ENCODE results near the gene CALHM3.

The CALHM3 gene

DNA sequence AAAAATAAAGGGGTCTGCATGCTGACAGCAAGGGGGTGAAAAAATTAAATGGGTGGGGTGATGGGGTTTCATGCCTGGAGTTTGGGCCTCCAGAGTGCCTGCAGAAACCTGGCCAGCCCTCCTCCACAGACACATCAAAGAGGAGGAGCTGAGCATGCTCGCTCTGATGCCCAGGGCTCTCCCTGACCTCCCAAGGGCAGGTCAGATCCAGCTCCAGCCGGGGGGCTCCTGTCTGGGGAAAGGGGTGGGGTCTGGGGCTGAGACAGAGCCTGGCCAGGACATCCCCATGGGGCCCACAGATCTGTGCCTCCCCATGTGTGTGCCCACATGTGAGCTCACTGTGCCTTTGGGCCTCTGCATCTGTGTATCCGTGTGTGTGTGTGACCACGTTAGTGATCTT, 19.4 kb downstream of the CALHM3 start:
- no peak for ATAC-seq
- TF ChIP-seq TCF4 (CRISPR knock-in tag; IDR thresholded peaks at IDR 0.05; ENCODE audit: borderline replicate concordance) (no peak), ISL1 (CRISPR knock-in tag; IDR thresholded peaks at IDR 0.05) (no peak), ZNF70 (CRISPR knock-in tag; IDR thresholded peaks at IDR 0.05) (no peak), ZFP3 (CRISPR knock-in tag; IDR thresholded peaks at IDR 0.05) (no peak)

DNA sequence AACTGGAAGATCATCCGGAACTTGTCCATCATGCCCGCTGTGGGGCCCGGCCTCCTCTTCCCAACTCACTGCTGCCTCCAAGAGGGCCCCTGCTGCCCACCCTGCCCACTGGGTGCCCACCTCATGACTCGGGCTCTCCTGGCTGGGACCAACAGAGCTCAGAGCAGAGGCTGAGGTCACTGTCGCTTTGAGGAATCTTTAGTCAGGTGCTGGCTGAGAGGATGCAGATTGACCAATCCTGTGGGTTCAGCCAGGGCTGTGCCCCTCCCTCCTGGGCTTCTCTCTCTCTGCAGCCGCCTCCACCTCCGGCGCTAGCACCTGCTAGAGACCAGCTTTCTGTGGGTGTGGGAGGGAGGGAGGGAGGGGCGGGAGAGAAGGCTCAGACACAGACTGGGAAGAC, 20.3 kb downstream of the CALHM3 start, which contains the start of gene CALHM1:
Gene CALHM1, minus strand, starts transcription at position 181 of the 400 bp plus-strand sequence. Its CDS starts 149 bp downstream, at position 32.
- no peak; the same call in 2 of the 3 replicates for ATAC-seq
- TF ChIP-seq, protein P1, sequence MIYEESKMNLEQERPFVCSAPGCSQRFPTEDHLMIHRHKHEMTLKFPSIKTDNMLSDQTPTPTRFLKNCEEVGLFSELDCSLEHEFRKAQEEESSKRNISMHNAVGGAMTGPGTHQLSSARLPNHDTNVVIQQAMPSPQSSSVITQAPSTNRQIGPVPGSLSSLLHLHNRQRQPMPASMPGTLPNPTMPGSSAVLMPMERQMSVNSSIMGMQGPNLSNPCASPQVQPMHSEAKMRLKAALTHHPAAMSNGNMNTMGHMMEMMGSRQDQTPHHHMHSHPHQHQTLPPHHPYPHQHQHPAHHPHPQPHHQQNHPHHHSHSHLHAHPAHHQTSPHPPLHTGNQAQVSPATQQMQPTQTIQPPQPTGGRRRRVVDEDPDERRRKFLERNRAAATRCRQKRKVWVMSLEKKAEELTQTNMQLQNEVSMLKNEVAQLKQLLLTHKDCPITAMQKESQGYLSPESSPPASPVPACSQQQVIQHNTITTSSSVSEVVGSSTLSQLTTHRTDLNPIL (CRISPR knock-in tag; IDR thresholded peaks at IDR 0.05; ENCODE audit: low read depth): no peak
- TF ChIP-seq, protein P2, sequence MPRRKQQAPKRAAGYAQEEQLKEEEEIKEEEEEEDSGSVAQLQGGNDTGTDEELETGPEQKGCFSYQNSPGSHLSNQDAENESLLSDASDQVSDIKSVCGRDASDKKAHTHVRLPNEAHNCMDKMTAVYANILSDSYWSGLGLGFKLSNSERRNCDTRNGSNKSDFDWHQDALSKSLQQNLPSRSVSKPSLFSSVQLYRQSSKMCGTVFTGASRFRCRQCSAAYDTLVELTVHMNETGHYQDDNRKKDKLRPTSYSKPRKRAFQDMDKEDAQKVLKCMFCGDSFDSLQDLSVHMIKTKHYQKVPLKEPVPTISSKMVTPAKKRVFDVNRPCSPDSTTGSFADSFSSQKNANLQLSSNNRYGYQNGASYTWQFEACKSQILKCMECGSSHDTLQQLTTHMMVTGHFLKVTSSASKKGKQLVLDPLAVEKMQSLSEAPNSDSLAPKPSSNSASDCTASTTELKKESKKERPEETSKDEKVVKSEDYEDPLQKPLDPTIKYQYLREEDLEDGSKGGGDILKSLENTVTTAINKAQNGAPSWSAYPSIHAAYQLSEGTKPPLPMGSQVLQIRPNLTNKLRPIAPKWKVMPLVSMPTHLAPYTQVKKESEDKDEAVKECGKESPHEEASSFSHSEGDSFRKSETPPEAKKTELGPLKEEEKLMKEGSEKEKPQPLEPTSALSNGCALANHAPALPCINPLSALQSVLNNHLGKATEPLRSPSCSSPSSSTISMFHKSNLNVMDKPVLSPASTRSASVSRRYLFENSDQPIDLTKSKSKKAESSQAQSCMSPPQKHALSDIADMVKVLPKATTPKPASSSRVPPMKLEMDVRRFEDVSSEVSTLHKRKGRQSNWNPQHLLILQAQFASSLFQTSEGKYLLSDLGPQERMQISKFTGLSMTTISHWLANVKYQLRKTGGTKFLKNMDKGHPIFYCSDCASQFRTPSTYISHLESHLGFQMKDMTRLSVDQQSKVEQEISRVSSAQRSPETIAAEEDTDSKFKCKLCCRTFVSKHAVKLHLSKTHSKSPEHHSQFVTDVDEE (CRISPR knock-in tag; IDR thresholded peaks at IDR 0.05): no peak
- TF ChIP-seq RARB (CRISPR knock-in tag; IDR thresholded peaks at IDR 0.05) (no peak), OSR1 (CRISPR knock-in tag; IDR thresholded peaks at IDR 0.05) (no peak)
- TF ChIP-seq, protein P3, sequence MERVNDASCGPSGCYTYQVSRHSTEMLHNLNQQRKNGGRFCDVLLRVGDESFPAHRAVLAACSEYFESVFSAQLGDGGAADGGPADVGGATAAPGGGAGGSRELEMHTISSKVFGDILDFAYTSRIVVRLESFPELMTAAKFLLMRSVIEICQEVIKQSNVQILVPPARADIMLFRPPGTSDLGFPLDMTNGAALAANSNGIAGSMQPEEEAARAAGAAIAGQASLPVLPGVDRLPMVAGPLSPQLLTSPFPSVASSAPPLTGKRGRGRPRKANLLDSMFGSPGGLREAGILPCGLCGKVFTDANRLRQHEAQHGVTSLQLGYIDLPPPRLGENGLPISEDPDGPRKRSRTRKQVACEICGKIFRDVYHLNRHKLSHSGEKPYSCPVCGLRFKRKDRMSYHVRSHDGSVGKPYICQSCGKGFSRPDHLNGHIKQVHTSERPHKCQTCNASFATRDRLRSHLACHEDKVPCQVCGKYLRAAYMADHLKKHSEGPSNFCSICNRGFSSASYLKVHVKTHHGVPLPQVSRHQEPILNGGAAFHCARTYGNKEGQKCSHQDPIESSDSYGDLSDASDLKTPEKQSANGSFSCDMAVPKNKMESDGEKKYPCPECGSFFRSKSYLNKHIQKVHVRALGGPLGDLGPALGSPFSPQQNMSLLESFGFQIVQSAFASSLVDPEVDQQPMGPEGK (CRISPR knock-in tag; IDR thresholded peaks at IDR 0.05; ENCODE audit: borderline replicate concordance): no peak

DNA sequence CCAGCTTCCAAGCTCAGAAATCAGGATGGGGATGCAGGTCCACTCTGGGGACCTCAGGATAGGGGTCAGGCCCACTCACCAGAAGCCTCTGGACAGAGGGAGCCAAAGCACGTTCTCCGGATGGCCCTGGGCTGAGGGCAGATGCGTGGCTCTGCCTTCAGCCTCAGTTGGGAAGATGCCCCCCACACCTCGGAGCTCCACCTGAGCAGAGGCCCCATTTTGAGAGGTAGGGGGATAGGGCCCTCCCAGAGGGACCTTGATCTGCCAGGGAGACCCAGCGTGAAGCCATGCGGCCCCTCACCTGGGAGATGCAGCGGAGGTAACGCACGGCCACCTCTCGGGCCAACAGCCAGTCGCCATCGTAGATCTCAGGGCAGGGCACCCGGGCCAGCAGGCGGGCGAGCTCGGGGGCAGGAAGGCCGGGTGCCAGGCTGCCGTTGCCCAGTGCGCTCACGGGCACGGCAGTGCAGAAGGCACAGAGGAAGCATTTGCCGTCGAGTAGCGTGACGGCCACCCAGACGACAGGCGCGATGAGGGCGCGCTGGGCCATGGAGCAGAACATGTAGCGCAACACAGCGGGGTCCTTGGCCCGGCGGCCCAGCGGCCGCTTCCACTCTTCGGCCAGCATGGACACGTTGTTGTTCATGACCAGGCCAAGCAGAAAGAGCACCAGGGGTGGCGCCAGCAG, 21.0 kb downstream of the CALHM3 start:
- TF ChIP-seq BACH2 (CRISPR knock-in tag; IDR thresholded peaks at IDR 0.05; ENCODE audit: borderline replicate concordance): no peak
- TF ChIP-seq ZFP3 (CRISPR knock-in tag; IDR thresholded peaks at IDR 0.05): no peak
- TF ChIP-seq ISL1 (CRISPR knock-in tag; IDR thresholded peaks at IDR 0.05): no peak
- no peak for ATAC-seq

DNA sequence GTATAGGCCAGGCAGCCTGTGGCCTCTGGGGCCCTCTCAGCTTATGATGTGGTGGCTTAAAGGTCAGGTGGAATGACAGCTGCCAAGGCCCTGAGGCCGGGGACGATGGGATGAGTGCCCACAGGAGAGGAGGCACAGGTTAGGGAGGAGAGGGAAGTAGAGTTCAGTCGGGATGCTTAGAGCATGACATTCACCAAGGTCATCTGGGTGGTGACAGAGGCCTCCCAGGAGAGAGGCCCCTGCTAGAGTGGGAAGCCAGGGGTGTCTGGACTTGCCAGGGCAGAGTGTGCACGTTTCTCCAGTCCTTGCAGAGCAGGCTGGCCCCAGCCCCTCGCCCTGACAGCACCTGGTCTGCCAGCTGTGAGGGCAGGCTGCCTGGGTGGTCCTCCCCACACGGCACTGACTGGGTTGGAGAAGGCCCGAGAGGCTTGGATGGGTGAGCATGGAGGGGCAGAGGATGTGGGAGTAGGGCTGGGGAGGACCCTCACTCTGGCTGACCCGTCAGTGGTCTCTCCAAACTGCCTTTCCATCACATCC, 21.8 kb downstream of the CALHM3 start:
- TF ChIP-seq ZFP3 (CRISPR knock-in tag; IDR thresholded peaks at IDR 0.05) (no peak), GLIS3 (CRISPR knock-in tag; IDR thresholded peaks at IDR 0.05) (no peak), ZFP30 (CRISPR knock-in tag; IDR thresholded peaks at IDR 0.05) (no peak), ZNF8 (CRISPR knock-in tag; IDR thresholded peaks at IDR 0.05) (no peak), ZC3H10 (CRISPR knock-in tag; IDR thresholded peaks at IDR 0.05) (no peak), ZNF70 (CRISPR knock-in tag; IDR thresholded peaks at IDR 0.05) (no peak), PPARA (CRISPR knock-in tag; IDR thresholded peaks at IDR 0.05; ENCODE audit: borderline replicate concordance) (no peak), SNAI2 (CRISPR knock-in tag; IDR thresholded peaks at IDR 0.05) (no peak), ISL1 (CRISPR knock-in tag; IDR thresholded peaks at IDR 0.05) (no peak)
- TF ChIP-seq, protein P3 (CRISPR knock-in tag; IDR thresholded peaks at IDR 0.05; ENCODE audit: borderline replicate concordance): no peak
- TF ChIP-seq, protein P4, sequence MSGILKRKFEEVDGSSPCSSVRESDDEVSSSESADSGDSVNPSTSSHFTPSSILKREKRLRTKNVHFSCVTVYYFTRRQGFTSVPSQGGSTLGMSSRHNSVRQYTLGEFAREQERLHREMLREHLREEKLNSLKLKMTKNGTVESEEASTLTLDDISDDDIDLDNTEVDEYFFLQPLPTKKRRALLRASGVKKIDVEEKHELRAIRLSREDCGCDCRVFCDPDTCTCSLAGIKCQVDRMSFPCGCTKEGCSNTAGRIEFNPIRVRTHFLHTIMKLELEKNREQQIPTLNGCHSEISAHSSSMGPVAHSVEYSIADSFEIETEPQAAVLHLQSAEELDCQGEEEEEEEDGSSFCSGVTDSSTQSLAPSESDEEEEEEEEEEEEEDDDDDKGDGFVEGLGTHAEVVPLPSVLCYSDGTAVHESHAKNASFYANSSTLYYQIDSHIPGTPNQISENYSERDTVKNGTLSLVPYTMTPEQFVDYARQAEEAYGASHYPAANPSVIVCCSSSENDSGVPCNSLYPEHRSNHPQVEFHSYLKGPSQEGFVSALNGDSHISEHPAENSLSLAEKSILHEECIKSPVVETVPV (CRISPR knock-in tag; IDR thresholded peaks at IDR 0.05): no peak
- TF ChIP-seq, protein P5, sequence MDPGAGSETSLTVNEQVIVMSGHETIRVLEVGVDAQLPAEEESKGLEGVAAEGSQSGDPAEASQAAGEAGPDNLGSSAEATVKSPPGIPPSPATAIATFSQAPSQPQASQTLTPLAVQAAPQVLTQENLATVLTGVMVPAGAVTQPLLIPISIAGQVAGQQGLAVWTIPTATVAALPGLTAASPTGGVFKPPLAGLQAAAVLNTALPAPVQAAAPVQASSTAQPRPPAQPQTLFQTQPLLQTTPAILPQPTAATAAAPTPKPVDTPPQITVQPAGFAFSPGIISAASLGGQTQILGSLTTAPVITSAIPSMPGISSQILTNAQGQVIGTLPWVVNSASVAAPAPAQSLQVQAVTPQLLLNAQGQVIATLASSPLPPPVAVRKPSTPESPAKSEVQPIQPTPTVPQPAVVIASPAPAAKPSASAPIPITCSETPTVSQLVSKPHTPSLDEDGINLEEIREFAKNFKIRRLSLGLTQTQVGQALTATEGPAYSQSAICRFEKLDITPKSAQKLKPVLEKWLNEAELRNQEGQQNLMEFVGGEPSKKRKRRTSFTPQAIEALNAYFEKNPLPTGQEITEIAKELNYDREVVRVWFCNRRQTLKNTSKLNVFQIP (CRISPR knock-in tag; IDR thresholded peaks at IDR 0.05; ENCODE audit: borderline replicate concordance, low read depth): no peak
- no peak for ATAC-seq
